ENCODE data around the gene OSBPL1A. TPM values are rescaled to one million over a fixed set of nuclear protein-coding genes. Genes with fewer than 3 reads are reported as not detected.

The OSBPL1A gene
- total and polyA plus RNA-seq, 2 experiments from 2014 or later = 14.9 to 24.1 TPM

GRCh38 chr18:24408496-24408895 lies 10.9 kb upstream of the OSBPL1A start:
- H3K9me3 ChIP-seq (ENCODE audit: low read depth) = no peaks in the 10 kb centered on the region
- H4K20me1 ChIP-seq (ENCODE audit: insufficient read depth) = no peaks in the 10 kb centered on the region
- H3F3A ChIP-seq (ENCODE audit: insufficient read depth) = no peaks in the 10 kb centered on the region
- TF ChIP-seq EZH2phosphoT487 (IDR thresholded peaks at IDR 0.05; ENCODE audit: insufficient read depth, low read depth) (no peak), EZH2 (IDR thresholded peaks at IDR 0.05; ENCODE audit: insufficient read depth, poor library complexity, severe bottlenecking) (no peak)
- no peaks in the 10 kb centered on the region for H3K4me1 ChIP-seq (ENCODE audit: insufficient read depth)
- in situ Hi-C loops (cut with MboI) = no loop called here
- no peak overlapping the region for H3K4me3 ChIP-seq
- no peaks in the 10 kb centered on the region for H3K9me2 ChIP-seq (ENCODE audit: insufficient read depth)
- no peak overlapping the region for H3K27ac ChIP-seq
- no peak overlapping the region for H3K4me2 ChIP-seq (ENCODE audit: unreplicated experiment)
- H3K36me3 ChIP-seq (ENCODE audit: low read depth) = no peaks in the 10 kb centered on the region
- H3K9ac ChIP-seq = no peak overlapping the region
- no peak overlapping the region for H2AFZ ChIP-seq
- DNase-seq = no peak
- H3K27me3 ChIP-seq (replicated peaks; ENCODE audit: insufficient read depth) = 0 out of 2 replicates have a peak, but pooled peaks cover 15% of the 10 kb centered on the region
- WGBS, 2 experiments (ENCODE audit: low coverage in 1 of 2, low lambda C conversion rate in 2 of 2, missing lambda C conversion rate in 2 of 2) = 47 to 49% methylated on average over 2 of the region's 2 CpGs
- no peaks in the 10 kb centered on the region for H3K79me2 ChIP-seq (ENCODE audit: insufficient read depth)

GRCh38 chr18:24404591-24404990 lies 7.0 kb upstream of the OSBPL1A start:
- H3K79me2 ChIP-seq (ENCODE audit: insufficient read depth) = no peaks in the 10 kb centered on the region
- DNase-seq = no peak
- no peak overlapping the region for H3K9ac ChIP-seq
- H3K36me3 ChIP-seq (ENCODE audit: low read depth) = no peaks in the 10 kb centered on the region
- TF ChIP-seq EZH2phosphoT487 (IDR thresholded peaks at IDR 0.05; ENCODE audit: insufficient read depth, low read depth) (no peak), EZH2 (IDR thresholded peaks at IDR 0.05; ENCODE audit: insufficient read depth, poor library complexity, severe bottlenecking) (no peak)
- H3K9me3 ChIP-seq (ENCODE audit: low read depth) = no peaks in the 10 kb centered on the region
- H3K4me3 ChIP-seq = no peak overlapping the region
- no peaks in the 10 kb centered on the region for H4K20me1 ChIP-seq (ENCODE audit: insufficient read depth)
- no peak overlapping the region for H3K27ac ChIP-seq
- H3K27me3 ChIP-seq (replicated peaks; ENCODE audit: insufficient read depth) = 0 out of 2 replicates have a peak, but pooled peaks cover 9% of the 10 kb centered on the region
- H3K9me2 ChIP-seq (ENCODE audit: insufficient read depth) = no peaks in the 10 kb centered on the region
- WGBS, 2 experiments (ENCODE audit: low coverage in 1 of 2, low lambda C conversion rate in 2 of 2, missing lambda C conversion rate in 2 of 2) = 62 to 65% methylated on average over 3 of the region's 3 CpGs
- H3K4me2 ChIP-seq (ENCODE audit: unreplicated experiment) = no peak overlapping the region
- H3K4me1 ChIP-seq (ENCODE audit: insufficient read depth) = no peaks in the 10 kb centered on the region
- in situ Hi-C loops (cut with MboI) = no loop called here
- no peak overlapping the region for H2AFZ ChIP-seq
- H3F3A ChIP-seq (ENCODE audit: insufficient read depth) = no peaks in the 10 kb centered on the region

- Histone ChIP-seq H3K4me1 (ENCODE audit: insufficient read depth) (no peaks in the 10 kb centered on the region), H3K36me3 (ENCODE audit: low read depth) (no peaks in the 10 kb centered on the region), H3K4me3 (no peak overlapping the region), H3K27ac (no peak overlapping the region), H3K9ac (no peak overlapping the region), H3K4me2 (ENCODE audit: unreplicated experiment) (no peak overlapping the region), H4K20me1 (ENCODE audit: insufficient read depth) (no peaks in the 10 kb centered on the region), H3K9me2 (ENCODE audit: insufficient read depth) (no peaks in the 10 kb centered on the region), H3K79me2 (ENCODE audit: insufficient read depth) (no peaks in the 10 kb centered on the region), H3K27me3 (replicated peaks; ENCODE audit: insufficient read depth) (0 out of 2 replicates have a peak, but pooled peaks cover 9% of the 10 kb centered on the region), H2AFZ (no peak overlapping the region), H3F3A (ENCODE audit: insufficient read depth) (peaks cover 9% of the 10 kb centered on the region; the same call in 1 of the 2 replicates), H3K9me3 (ENCODE audit: low read depth) (no peaks in the 10 kb centered on the region)
- TF ChIP-seq EZH2phosphoT487 (IDR thresholded peaks at IDR 0.05; ENCODE audit: insufficient read depth, low read depth) = no peak
- no peak for TF ChIP-seq EZH2 (IDR thresholded peaks at IDR 0.05; ENCODE audit: insufficient read depth, poor library complexity, severe bottlenecking)
- DNase-seq = no peak
- 91% methylated on average over 5 of the region's 5 CpGs for WGBS, 2 experiments (ENCODE audit: low coverage in 1 of 2, low lambda C conversion rate in 2 of 2, missing lambda C conversion rate in 2 of 2)
- in situ Hi-C loops (cut with MboI) = no loop called here
These were observed 5.5 kb upstream of the OSBPL1A start for GRCh38 chr18:24403076-24403475.

GRCh38 chr18:24402209-24402785 lies 4.7 kb upstream of the OSBPL1A start:
- 88 to 89% methylated on average over 6 of the region's 6 CpGs for WGBS, 2 experiments (ENCODE audit: low coverage in 1 of 2, low lambda C conversion rate in 2 of 2, missing lambda C conversion rate in 2 of 2)
- Histone ChIP-seq H3K4me1 (ENCODE audit: insufficient read depth) (no peaks in the 10 kb centered on the region), H3K27ac (no peak overlapping the region), H2AFZ (no peak overlapping the region), H3K9ac (no peak overlapping the region), H3F3A (ENCODE audit: insufficient read depth) (peaks cover 10% of the 10 kb centered on the region; the same call in 1 of the 2 replicates), H3K4me2 (ENCODE audit: unreplicated experiment) (no peak overlapping the region), H3K4me3 (no peak overlapping the region), H3K9me3 (ENCODE audit: low read depth) (no peaks in the 10 kb centered on the region), H3K27me3 (replicated peaks; ENCODE audit: insufficient read depth) (0 out of 2 replicates have a peak, but pooled peaks cover 9% of the 10 kb centered on the region), H3K79me2 (ENCODE audit: insufficient read depth) (no peaks in the 10 kb centered on the region), H3K9me2 (ENCODE audit: insufficient read depth) (no peaks in the 10 kb centered on the region), H4K20me1 (ENCODE audit: insufficient read depth) (no peaks in the 10 kb centered on the region), H3K36me3 (ENCODE audit: low read depth) (no peaks in the 10 kb centered on the region)
- in situ Hi-C loops (cut with MboI) = no loop called here
- DNase-seq = no peak
- TF ChIP-seq EZH2phosphoT487 (IDR thresholded peaks at IDR 0.05; ENCODE audit: insufficient read depth, low read depth) = no peak
- no peak for TF ChIP-seq EZH2 (IDR thresholded peaks at IDR 0.05; ENCODE audit: insufficient read depth, poor library complexity, severe bottlenecking)

Data from GM23248 (cell line).